ENCODE measurements around the gene ST7.

- TF ChIP-seq REST (IDR thresholded peaks at IDR 0.05; ENCODE audit: unreplicated experiment) (no peak), CTCF (conservative IDR thresholded peaks at IDR 0.05; ENCODE audit: low read depth in 2 of 2) (no peak), JUNB (IDR thresholded peaks at IDR 0.05; ENCODE audit: unreplicated experiment) (no peak), POLR2AphosphoS5 (IDR thresholded peaks at IDR 0.05; ENCODE audit: low read depth) (no peak), EZH2 (IDR thresholded peaks at IDR 0.05; ENCODE audit: low read depth, unreplicated experiment) (no peak), EZH2phosphoT487 (IDR thresholded peaks at IDR 0.05; ENCODE audit: unreplicated experiment) (no peak), NANOG (IDR thresholded peaks at IDR 0.05; ENCODE audit: borderline replicate concordance) (no peak), CREB1 (CRISPR knock-in tag; IDR thresholded peaks at IDR 0.05; ENCODE audit: low read depth) (no peak), ZNF462 (CRISPR knock-in tag; IDR thresholded peaks at IDR 0.05) (no peak)
Observed at GRCh38 chr7:117126676-117127075, 173.4 kb downstream of the ST7 start.
